ENCODE data around the gene LMO7.

DNA sequence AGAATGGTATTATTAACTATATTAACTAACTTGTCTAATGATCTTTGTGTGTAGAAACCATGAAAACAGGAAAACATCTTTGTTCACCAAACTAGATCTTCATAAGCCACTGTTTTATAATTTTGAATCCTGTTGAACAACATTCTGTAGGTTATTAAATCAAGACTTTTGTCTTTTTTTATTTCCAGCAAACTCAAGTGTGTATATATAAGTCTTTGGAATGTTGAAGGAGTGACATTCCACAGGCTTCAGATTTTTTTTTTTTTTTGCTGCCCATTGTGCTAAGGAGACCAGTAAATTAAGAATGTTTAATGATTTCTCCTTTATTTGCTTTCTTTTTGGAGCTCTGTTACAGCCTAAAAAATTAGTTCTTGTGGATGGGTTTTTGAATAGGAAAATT is 89.6 kb downstream of the LMO7 start:
- TF ChIP-seq, protein P1, sequence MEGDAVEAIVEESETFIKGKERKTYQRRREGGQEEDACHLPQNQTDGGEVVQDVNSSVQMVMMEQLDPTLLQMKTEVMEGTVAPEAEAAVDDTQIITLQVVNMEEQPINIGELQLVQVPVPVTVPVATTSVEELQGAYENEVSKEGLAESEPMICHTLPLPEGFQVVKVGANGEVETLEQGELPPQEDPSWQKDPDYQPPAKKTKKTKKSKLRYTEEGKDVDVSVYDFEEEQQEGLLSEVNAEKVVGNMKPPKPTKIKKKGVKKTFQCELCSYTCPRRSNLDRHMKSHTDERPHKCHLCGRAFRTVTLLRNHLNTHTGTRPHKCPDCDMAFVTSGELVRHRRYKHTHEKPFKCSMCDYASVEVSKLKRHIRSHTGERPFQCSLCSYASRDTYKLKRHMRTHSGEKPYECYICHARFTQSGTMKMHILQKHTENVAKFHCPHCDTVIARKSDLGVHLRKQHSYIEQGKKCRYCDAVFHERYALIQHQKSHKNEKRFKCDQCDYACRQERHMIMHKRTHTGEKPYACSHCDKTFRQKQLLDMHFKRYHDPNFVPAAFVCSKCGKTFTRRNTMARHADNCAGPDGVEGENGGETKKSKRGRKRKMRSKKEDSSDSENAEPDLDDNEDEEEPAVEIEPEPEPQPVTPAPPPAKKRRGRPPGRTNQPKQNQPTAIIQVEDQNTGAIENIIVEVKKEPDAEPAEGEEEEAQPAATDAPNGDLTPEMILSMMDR (IDR thresholded peaks at IDR 0.05): no peak
- TF ChIP-seq EZH2 (IDR thresholded peaks at IDR 0.05) (no peak), EZH2phosphoT487 (IDR thresholded peaks at IDR 0.05) (no peak)
